ENCODE measurements around the gene MPPED1. TPM values are rescaled to one million over a fixed set of nuclear protein-coding genes. Genes with fewer than 3 reads are reported as not detected.

MPPED1 gene
- polyA plus RNA-seq, 1 experiment, result not detected

- peaks cover 39% of the 10 kb centered on the region for H3K27me3 ChIP-seq (ENCODE audit: control insufficient read depth, insufficient read depth, low read length)
- POLR2A ChIA-PET, result no interaction called here
Observed at GRCh38 chr22:43412808-43413795, 1.3 kb downstream of the MPPED1 start.

GRCh38 chr22:43413826-43414225 lies 2.0 kb downstream of the MPPED1 start:
- H3K27me3 ChIP-seq (ENCODE audit: control insufficient read depth, insufficient read depth, low read length), result peaks cover 39% of the 10 kb centered on the region
- no peak for DNase-seq (ENCODE audit: low read depth, low spot score)
- CTCF ChIA-PET, result no interaction called here
- no peak overlapping the region for H3K4me3 ChIP-seq (ENCODE audit: low read depth, low read length)
- no peaks in the 10 kb centered on the region for H3K9me3 ChIP-seq (ENCODE audit: control insufficient read depth, insufficient read depth, low read length)
- H3K27ac ChIP-seq (ENCODE audit: low read depth, low read length), result no peak overlapping the region
- TF ChIP-seq CTCF (IDR thresholded peaks at IDR 0.05; ENCODE audit: low read depth, low read length), result no peak
- POLR2A ChIA-PET, result no interaction called here

More at GRCh38 chr22:43412808-43413795, 1.3 kb downstream of the MPPED1 start:
- no peak for DNase-seq (ENCODE audit: low read depth, low spot score)
- Histone ChIP-seq H3K9me3 (ENCODE audit: control insufficient read depth, insufficient read depth, low read length) (no peaks in the 10 kb centered on the region), H3K4me3 (ENCODE audit: low read depth, low read length) (no peak overlapping the region), H3K27ac (ENCODE audit: low read depth, low read length) (no peak overlapping the region)
- TF ChIP-seq CTCF (IDR thresholded peaks at IDR 0.05; ENCODE audit: low read depth, low read length), result no peak
- CTCF ChIA-PET, result no interaction called here

GRCh38 chr22:43415681-43416080 lies 3.9 kb downstream of the MPPED1 start:
- CTCF ChIA-PET, result no interaction called here
- peaks cover 32% of the 10 kb centered on the region for H3K27me3 ChIP-seq (ENCODE audit: control insufficient read depth, insufficient read depth, low read length)

GRCh38 chr22:43417555-43417954 lies 5.7 kb downstream of the MPPED1 start:
- no peak overlapping the region for H3K27ac ChIP-seq (ENCODE audit: low read depth, low read length)
- H3K27me3 ChIP-seq (ENCODE audit: control insufficient read depth, insufficient read depth, low read length), result peaks cover 31% of the 10 kb centered on the region
- no peak for DNase-seq (ENCODE audit: low read depth, low spot score)
- TF ChIP-seq CTCF (IDR thresholded peaks at IDR 0.05; ENCODE audit: low read depth, low read length), result no peak
- ChIA-PET POLR2A (no interaction called here), CTCF (interaction anchor here (0.7 kb wide), 1 partner anchor 575 kb away, joined by 3 read pairs; no protein-coding TSS in a partner anchor)
- H3K9me3 ChIP-seq (ENCODE audit: control insufficient read depth, insufficient read depth, low read length), result no peaks in the 10 kb centered on the region
- H3K4me3 ChIP-seq (ENCODE audit: low read depth, low read length), result no peak overlapping the region

More at GRCh38 chr22:43415681-43416080, 3.9 kb downstream of the MPPED1 start:
- no peak overlapping the region for H3K4me3 ChIP-seq (ENCODE audit: low read depth, low read length)
- no peak overlapping the region for H3K27ac ChIP-seq (ENCODE audit: low read depth, low read length)
- no peak for TF ChIP-seq CTCF (IDR thresholded peaks at IDR 0.05; ENCODE audit: low read depth, low read length)
- H3K9me3 ChIP-seq (ENCODE audit: control insufficient read depth, insufficient read depth, low read length), result no peaks in the 10 kb centered on the region
- POLR2A ChIA-PET, result no interaction called here
- no peak for DNase-seq (ENCODE audit: low read depth, low spot score)

Measured in AG04450 (cell line).